Stimulated activated CD8-positive, alpha-beta memory T cell treated with anti-CD3 and anti-CD28 coated beads, Interleukin-2, amount 100 ng/mL, for 1 hour (primary cell): Measurements from ENCODE around the gene DSG4.

Experiments
- DNase-seq, 2 donors: peaks; one replicate each; pipeline ENCODE4 v3.0.0-alpha.2; 2020; ENCODE audit warnings: low read depth in 2 of 2

The DSG4 gene

GRCh38 chr18:31446854-31447253 is 70.3 kb downstream of the DSG4 start:
- DNase-seq, result no peak

- no peak for DNase-seq
Measured at GRCh38 chr18:31447530-31448191, 71.1 kb downstream of the DSG4 start, which contains the start of gene DSG3. DSG3 (plus strand) TSS chr18:31447741; CDS start chr18:31447878, 137 bp downstream.

- no peak for DNase-seq
Measured at GRCh38 chr18:31450409-31450808, 73.8 kb downstream of the DSG4 start.

GRCh38 chr18:31451625-31452024 is 75.0 kb downstream of the DSG4 start:
- DNase-seq, result no peak

- no peak for DNase-seq
Measured at GRCh38 chr18:31454066-31454708, 77.6 kb downstream of the DSG4 start.
